ENCODE measurements around the gene SNRPA. TPM values are rescaled to one million over a fixed set of nuclear protein-coding genes. Genes with fewer than 3 reads are reported as not detected.

Gene SNRPA
- total RNA-seq = 48.7 TPM
- 52.6 TPM for polyA plus RNA-seq (ENCODE audit: insufficient read depth, low read depth, low replicate concordance)
- long read RNA-seq, donor 1, transcript SNRPA-201 (6 exons, 1,621 nt) = major isoform, 27 of 39 reads
- long read RNA-seq, donor 1, partial matches to known transcripts = 5 of 39 reads
- long read RNA-seq, donor 1, other reads (novel, unspliced or antisense) = 0 of 39 reads
- long read RNA-seq, donor 2, transcript SNRPA-201 (6 exons, 1,621 nt) = major isoform, 25 of 31 reads
- long read RNA-seq, donor 2, partial matches to known transcripts = 0 of 31 reads
- long read RNA-seq, donor 2, other reads (novel, unspliced or antisense) = 0 of 31 reads
- long read RNA-seq, donor 3, transcript SNRPA-201 (6 exons, 1,621 nt) = major isoform, 32 of 35 reads
- long read RNA-seq, donor 3, partial matches to known transcripts = 0 of 35 reads
- long read RNA-seq, donor 3, other reads (novel, unspliced or antisense) = 0 of 35 reads
- long read RNA-seq, donor 4, transcript SNRPA-201 (6 exons, 1,621 nt) = major isoform, 33 of 38 reads
- long read RNA-seq, donor 4, partial matches to known transcripts = 0 of 38 reads
- long read RNA-seq, donor 4, other reads (novel, unspliced or antisense) = 0 of 38 reads
- long read RNA-seq, donor 5, partial matches to known transcripts = 0 of 1 reads
- long read RNA-seq, donor 5, other reads (novel, unspliced or antisense) = 0 of 1 reads
- long read RNA-seq, donor 6, transcript SNRPA-201 (6 exons, 1,621 nt) = major isoform, 22 of 39 reads
- long read RNA-seq, donor 6, partial matches to known transcripts = 12 of 39 reads
- long read RNA-seq, donor 6, other reads (novel, unspliced or antisense) = 0 of 39 reads
- long read RNA-seq, donor 7, transcript SNRPA-201 (6 exons, 1,621 nt) = major isoform, 10 of 17 reads
- long read RNA-seq, donor 7, partial matches to known transcripts = 5 of 17 reads
- long read RNA-seq, donor 7, other reads (novel, unspliced or antisense) = 2 of 17 reads
- long read RNA-seq, donor 8, transcript SNRPA-201 (6 exons, 1,621 nt) = major isoform, 25 of 83 reads
- long read RNA-seq, donor 8, transcript SNRPA-205 (4 exons, 952 nt) = minor isoform, 13 of 83 reads
- long read RNA-seq, donor 8, transcript SNRPA-202 (2 exons, 336 nt) = minor isoform, 6 of 83 reads
- long read RNA-seq, donor 8, partial matches to known transcripts = 39 of 83 reads
- long read RNA-seq, donor 8, other reads (novel, unspliced or antisense) = 0 of 83 reads
- long read RNA-seq, donor 9, transcript SNRPA-201 (6 exons, 1,621 nt) = major isoform, 11 of 14 reads
- long read RNA-seq, donor 9, partial matches to known transcripts = 0 of 14 reads
- long read RNA-seq, donor 9, other reads (novel, unspliced or antisense) = 0 of 14 reads
- long read RNA-seq, donor 10, transcript SNRPA-201 (6 exons, 1,621 nt) = major isoform, 33 of 40 reads
- long read RNA-seq, donor 10, transcript SNRPA-205 (4 exons, 952 nt) = minor isoform, 5 of 40 reads
- long read RNA-seq, donor 10, partial matches to known transcripts = 0 of 40 reads
- long read RNA-seq, donor 10, other reads (novel, unspliced or antisense) = 0 of 40 reads

GRCh38 chr19:40750874-40751537 is at the start of gene SNRPA:
TSS of gene SNRPA (plus strand) at chr19:40751203. CDS start at chr19:40751409, 206 bp downstream.
- intact Hi-C loops (cut with DNase I) = no loop called here
- H3K27ac ChIP-seq (ENCODE audit: low read depth in 2 of 2, low read length in 2 of 2) = peak within 1 kb of the TSS; percentile 93 to 96
- TF ChIP-seq CTCF (IDR thresholded peaks at IDR 0.05; ENCODE audit: borderline replicate concordance, extremely low read depth, insufficient read depth) = no peak
- peaks cover 3 to 18% (median 16%) of the 10 kb centered on the region in 3 donors for H3K4me1 ChIP-seq (ENCODE audit: control insufficient read depth in 2 of 3, insufficient read depth in 2 of 3, low read depth in 1 of 3, low read length in 3 of 3)
- FAIRE-seq = no peak
- peak within 1 kb of the TSS; percentile 61 to 97 (median 93) for H3K9ac ChIP-seq (ENCODE audit: low read length in 3 of 3)
- peak within 1 kb of the TSS; percentile 93 to 98 (median 96) for H3K4me3 ChIP-seq (ENCODE audit: low read length in 3 of 3)
- H3K27me3 ChIP-seq (ENCODE audit: control insufficient read depth, insufficient read depth, low read length) = no peaks in the 10 kb centered on the region
- peak; percentile 98 to 99 (median 99) for DNase-seq
- no peaks in the 10 kb centered on the region for H3K9me3 ChIP-seq (ENCODE audit: control insufficient read depth in 2 of 3, insufficient read depth in 1 of 3, low read length in 3 of 3)
- H3K36me3 ChIP-seq (ENCODE audit: control insufficient read depth in 2 of 3, insufficient read depth in 3 of 3, low read length in 3 of 3) = peaks cover 0 to 3% (median 2%) of the 10 kb centered on the region in 3 donors

GRCh38 chr19:40701758-40702157 is 49.2 kb upstream of the SNRPA start:
- H3K4me3 ChIP-seq (ENCODE audit: low read length in 3 of 3) = no peak overlapping the region
- FAIRE-seq (no peak), DNase-seq (no peak)
- H3K36me3 ChIP-seq (ENCODE audit: control insufficient read depth in 2 of 3, insufficient read depth in 3 of 3, low read length in 3 of 3) = peaks cover 6 to 18% (median 15%) of the 10 kb centered on the region in 3 donors
- no peak for TF ChIP-seq CTCF (IDR thresholded peaks at IDR 0.05; ENCODE audit: borderline replicate concordance, extremely low read depth, insufficient read depth)
- no peak overlapping the region for H3K27ac ChIP-seq (ENCODE audit: low read depth in 2 of 2, low read length in 2 of 2)
- H3K9ac ChIP-seq (ENCODE audit: low read length in 3 of 3) = no peak overlapping the region
- no peaks in the 10 kb centered on the region for H3K9me3 ChIP-seq (ENCODE audit: control insufficient read depth in 2 of 3, insufficient read depth in 1 of 3, low read length in 3 of 3)
- H3K4me1 ChIP-seq (ENCODE audit: control insufficient read depth in 2 of 3, insufficient read depth in 2 of 3, low read depth in 1 of 3, low read length in 3 of 3) = no peaks in the 10 kb centered on the region
- intact Hi-C loops (cut with DNase I) = no loop called here
- H3K27me3 ChIP-seq (ENCODE audit: control insufficient read depth, insufficient read depth, low read length) = no peaks in the 10 kb centered on the region

Measured in kidney (tissue), 22 donors.